Colonic mucosa (tissue), 4 donors: ENCODE measurements around the gene TOR2A. TPM values are rescaled to one million over a fixed set of nuclear protein-coding genes. Genes with fewer than 3 reads are reported as not detected.
A peak's percentile ranks its signal among the peaks of the same experiment; 100 is the strongest.

Source experiments
- DNase-seq: peaks from one replicate; pipeline ENCODE4 v3.0.0-alpha.2; 2020
- H3K27ac ChIP-seq: fragments of 200-600 bp; one replicate; pipeline ENCODE4 v1.8.0; 2021
- H3K27me3 ChIP-seq: fragments of 200-600 bp; one replicate; pipeline ENCODE4 v1.8.0; 2021
- H3K36me3 ChIP-seq: fragments of 200-600 bp; one replicate; pipeline ENCODE4 v1.8.0; 2021
- H3K4me1 ChIP-seq: fragments of 200-600 bp; one replicate; pipeline ENCODE4 v1.8.0; 2021; ENCODE audit warnings: mild to moderate bottlenecking
- H3K4me3 ChIP-seq: fragments of 200-600 bp; one replicate; pipeline ENCODE4 v1.8.0; 2021
- H3K9ac ChIP-seq, 2 donors: one replicate each; pipeline ENCODE4 v1.7.0; 2013; ENCODE audit warnings: control low read depth in 2 of 2, low read depth in 2 of 2, low read length in 2 of 2
- H3K9me3 ChIP-seq: fragments of 200-600 bp; one replicate; pipeline ENCODE4 v1.8.0; 2021
- intact Hi-C: fragments of 100-400 bp; cut with DNase I; formaldehyde crosslinking; loops from one replicate; pipeline ENCODE4 v1.14.1; 2022
- total RNA-seq, 2 donors: library from RNA; stranded (reverse); fragmentation: NEBNext Ultra II Directional in 1 of 2; extraction: Animal tissue kit (Norgen Biotek cat#: 25700) in 1 of 2; gene quantifications; one replicate each; pipeline ENCODE4 v1.2.1, GENCODE V29; 2021
- TF ChIP-seq, protein P1 (sequence below): fragments of 200-600 bp; IDR thresholded peaks from one replicate; pipeline ENCODE4 v1.8.0; 2022; ENCODE audit warnings: antibody characterized with exemption, mild to moderate bottlenecking
- donor health status: healthy.
- donor health status: DM: no; HTN: no; CAD: no.
- donor health status: DM: no; HTN: no; CAD: no.

TOR2A gene
- total RNA-seq, 2 donors from 2014 or later = 25.8 to 29.8 TPM

DNA sequence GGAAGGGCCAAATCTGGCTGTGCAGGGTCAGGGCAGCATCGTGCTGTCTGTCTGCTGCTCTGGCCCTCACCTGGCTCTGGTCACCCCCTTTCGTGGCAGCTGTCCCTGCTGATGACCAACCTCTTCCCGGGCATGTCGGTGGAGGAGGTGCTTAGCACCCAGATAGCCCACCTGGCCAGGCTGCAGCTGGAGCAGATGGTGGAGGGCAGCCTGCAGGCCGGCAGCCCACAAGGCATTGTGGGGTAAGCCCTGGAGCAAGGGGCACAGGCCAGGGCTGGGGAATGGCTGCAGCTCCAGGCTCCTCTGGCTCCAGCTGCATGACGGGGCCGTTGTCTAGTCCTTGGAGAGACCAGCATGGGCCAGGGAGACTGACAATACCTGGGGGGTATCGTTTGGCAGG is 8.2 kb downstream of the TOR2A start:
- H3K27me3 ChIP-seq = no peaks in the 10 kb centered on the region
- H3K9ac ChIP-seq = no peak overlapping the region
- TF ChIP-seq, protein P1, sequence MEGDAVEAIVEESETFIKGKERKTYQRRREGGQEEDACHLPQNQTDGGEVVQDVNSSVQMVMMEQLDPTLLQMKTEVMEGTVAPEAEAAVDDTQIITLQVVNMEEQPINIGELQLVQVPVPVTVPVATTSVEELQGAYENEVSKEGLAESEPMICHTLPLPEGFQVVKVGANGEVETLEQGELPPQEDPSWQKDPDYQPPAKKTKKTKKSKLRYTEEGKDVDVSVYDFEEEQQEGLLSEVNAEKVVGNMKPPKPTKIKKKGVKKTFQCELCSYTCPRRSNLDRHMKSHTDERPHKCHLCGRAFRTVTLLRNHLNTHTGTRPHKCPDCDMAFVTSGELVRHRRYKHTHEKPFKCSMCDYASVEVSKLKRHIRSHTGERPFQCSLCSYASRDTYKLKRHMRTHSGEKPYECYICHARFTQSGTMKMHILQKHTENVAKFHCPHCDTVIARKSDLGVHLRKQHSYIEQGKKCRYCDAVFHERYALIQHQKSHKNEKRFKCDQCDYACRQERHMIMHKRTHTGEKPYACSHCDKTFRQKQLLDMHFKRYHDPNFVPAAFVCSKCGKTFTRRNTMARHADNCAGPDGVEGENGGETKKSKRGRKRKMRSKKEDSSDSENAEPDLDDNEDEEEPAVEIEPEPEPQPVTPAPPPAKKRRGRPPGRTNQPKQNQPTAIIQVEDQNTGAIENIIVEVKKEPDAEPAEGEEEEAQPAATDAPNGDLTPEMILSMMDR = no peak
- H3K36me3 ChIP-seq = no peaks in the 10 kb centered on the region
- H3K27ac ChIP-seq = no peak overlapping the region
- intact Hi-C loops = no loop called here
- H3K4me1 ChIP-seq = no peaks in the 10 kb centered on the region
- no peak for DNase-seq
- no peak overlapping the region for H3K4me3 ChIP-seq
- H3K9me3 ChIP-seq = no peaks in the 10 kb centered on the region

DNA sequence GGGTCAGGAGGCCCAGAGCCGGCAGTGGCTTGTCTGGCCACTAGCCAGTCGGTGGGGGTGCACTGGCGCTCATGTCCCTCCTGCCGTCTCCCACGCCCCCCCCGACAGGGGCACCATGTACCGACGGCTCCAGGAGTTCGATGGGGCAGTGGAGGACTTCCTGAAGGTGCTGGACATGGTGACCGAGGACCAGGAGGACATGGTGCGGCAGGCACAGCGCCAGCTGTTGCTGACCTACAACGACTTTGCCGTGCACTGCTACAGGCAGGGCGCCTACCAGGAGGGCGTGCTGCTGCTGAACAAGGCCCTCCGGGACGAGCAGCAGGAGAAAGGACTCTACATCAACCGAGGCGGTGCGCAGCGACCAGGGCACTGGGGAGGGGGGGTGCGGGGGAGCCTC is 11.1 kb downstream of the TOR2A start:
- TF ChIP-seq, protein P1 = no peak
- peak; percentile 48 for DNase-seq
- H3K27me3 ChIP-seq = no peaks in the 10 kb centered on the region
- H3K4me3 ChIP-seq = no peak overlapping the region
- intact Hi-C loops = no loop called here
- no peaks in the 10 kb centered on the region for H3K9me3 ChIP-seq
- no peak overlapping the region for H3K27ac ChIP-seq
- peak overlapping the region in 1 of 2 donors; percentile 15 for H3K9ac ChIP-seq
- H3K4me1 ChIP-seq = no peaks in the 10 kb centered on the region
- no peaks in the 10 kb centered on the region for H3K36me3 ChIP-seq

DNA sequence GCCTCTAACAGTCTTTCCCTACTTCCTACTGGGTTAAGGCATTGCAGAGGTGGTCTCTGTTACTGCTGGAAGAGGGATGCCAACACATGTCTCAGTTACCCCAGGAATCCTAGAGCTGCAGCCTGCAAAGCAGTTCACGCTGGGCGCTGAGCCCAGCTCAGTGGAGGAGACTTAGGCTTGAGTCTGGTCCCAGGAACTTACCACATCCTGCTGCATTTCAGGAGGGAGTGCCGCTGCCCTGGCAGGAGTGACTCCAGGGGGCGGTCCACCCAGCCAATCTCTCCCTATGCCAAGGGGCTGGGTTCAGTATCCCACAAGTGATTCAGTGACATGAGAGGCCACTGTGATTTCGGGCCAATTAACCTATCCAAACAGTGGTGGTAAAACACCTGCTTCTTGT is 11.7 kb downstream of the TOR2A start:
- peak; percentile 55 for DNase-seq
- Histone ChIP-seq H3K9ac (peak overlapping the region in 1 of 2 donors; percentile 15), H3K9me3 (no peaks in the 10 kb centered on the region), H3K27me3 (no peaks in the 10 kb centered on the region), H3K27ac (no peak overlapping the region), H3K36me3 (no peaks in the 10 kb centered on the region), H3K4me1 (no peaks in the 10 kb centered on the region), H3K4me3 (no peak overlapping the region)
- TF ChIP-seq, protein P1 = no peak
- intact Hi-C loops = no loop called here

- Histone ChIP-seq H3K9ac (no peak overlapping the region), H3K4me1 (no peaks in the 10 kb centered on the region), H3K27me3 (no peaks in the 10 kb centered on the region), H3K9me3 (no peaks in the 10 kb centered on the region), H3K27ac (no peak overlapping the region), H3K36me3 (no peaks in the 10 kb centered on the region), H3K4me3 (no peak overlapping the region)
- no peak for DNase-seq
- TF ChIP-seq, protein P1 = no peak
- intact Hi-C loops = no loop called here
Observed at GRCh38 chr9:127723013-127723412, 12.1 kb downstream of the TOR2A start.

DNA sequence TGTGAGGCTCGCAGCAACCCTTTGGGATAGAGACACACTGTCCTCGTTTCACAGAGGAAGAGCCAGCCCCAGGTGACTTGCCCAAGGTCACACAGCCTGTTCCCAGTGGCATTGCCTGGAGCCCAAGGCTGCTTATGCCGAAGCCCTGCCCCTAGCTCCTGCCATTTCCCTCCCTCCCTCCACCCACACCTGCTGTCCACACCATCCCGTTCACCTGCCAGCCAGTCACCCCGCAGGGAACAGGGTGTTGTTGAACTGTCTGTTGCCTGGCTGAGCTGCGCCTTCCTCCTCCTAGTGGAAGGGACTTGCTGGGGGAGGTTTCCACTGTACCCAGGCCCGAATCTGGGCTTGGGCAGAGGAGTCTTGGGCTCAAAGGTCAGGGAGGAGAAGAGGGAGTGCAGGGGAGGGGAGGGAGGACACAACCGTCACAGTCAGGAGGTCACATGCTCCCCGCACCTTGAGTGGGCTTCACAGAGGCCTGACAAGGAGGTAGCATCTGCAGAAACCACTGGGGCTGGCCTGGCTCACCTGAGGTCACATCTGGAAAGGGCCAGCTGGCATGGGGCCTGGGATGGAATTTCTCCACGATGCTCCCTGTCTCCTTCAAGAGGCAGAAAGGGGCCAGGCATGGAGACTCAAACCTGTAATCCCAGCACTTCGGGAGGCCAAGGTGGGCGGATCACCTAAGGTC is 12.9 kb downstream of the TOR2A start:
- no peak overlapping the region for H3K4me3 ChIP-seq

More for the DNA sequence above, 12.9 kb downstream of the TOR2A start:
- H3K36me3 ChIP-seq = no peaks in the 10 kb centered on the region
- peak overlapping the region in 1 of 2 donors; percentile 4 for H3K9ac ChIP-seq
- peak; percentile 44 for DNase-seq
- no peak overlapping the region for H3K27ac ChIP-seq
- intact Hi-C loops = no loop called here
- TF ChIP-seq, protein P1 = no peak
- H3K9me3 ChIP-seq = no peaks in the 10 kb centered on the region
- no peaks in the 10 kb centered on the region for H3K27me3 ChIP-seq
- H3K4me1 ChIP-seq = no peaks in the 10 kb centered on the region
